GM12878 (cell line): ENCODE data around the gene NEK7. TPM values are rescaled to one million over a fixed set of nuclear protein-coding genes. Genes with fewer than 3 reads are reported as not detected.

Experiments
- ATAC-seq: fragments of 200-7000 bp; cut with Tn5 transposase; 3 replicates; pipeline ENCODE4 v1.9.1; 2020; ENCODE audit warnings: mild to moderate bottlenecking, moderate library complexity
- BruUV-seq: library from RNA; stranded (reverse); fragments of 400-500 nt; replicated peaks from 2 replicates; lab custom pipeline; 2021; lab: Mats Ljungman, UMichigan
- CTCF ChIA-PET: fragments of 300-600 bp; sonication (Branson Sonifier 250); formaldehyde crosslinking; extraction: SDS; loops from one replicate; lab custom pipeline; 2021; ENCODE audit warnings: inconsistent platforms; lab: Yijun Ruan, JAX
- POLR2A ChIA-PET: fragments of 350-600 bp; formaldehyde crosslinking; extraction: SDS; loops from one replicate; lab custom pipeline; 2021; ENCODE audit warnings: inconsistent platforms; lab: Charles Lee
- RAD21 ChIA-PET: fragments of 300-600 bp; sonication (Branson Sonifier 250); formaldehyde crosslinking; loops from one replicate; lab custom pipeline; 2023; ENCODE audit warnings: antibody characterized with exemption; ENCODE audit not compliant: unreplicated experiment; lab: Charles Lee
- SMC1A ChIA-PET: fragments of 300-600 bp; sonication (Branson Sonifier 250); formaldehyde crosslinking; loops from one replicate; lab custom pipeline; 2023; ENCODE audit not compliant: unreplicated experiment, uncharacterized antibody; lab: Charles Lee
- DNase-seq: peaks from one replicate; pipeline ENCODE4 v3.0.0-alpha.2; 2011; ENCODE audit warnings: low read depth, low spot score
- FAIRE-seq: peaks from 3 replicates; lab custom pipeline; 2011; peaks lifted over from hg19 to GRCh38; lab: Jason Lieb, UNC
- H2AFZ ChIP-seq: 2 replicates; pipeline ENCODE4 v1.6.0; 2011; ENCODE audit warnings: low read depth, low read length, control low read depth; ENCODE audit not compliant: control insufficient read depth
- H3K27ac ChIP-seq: 2 replicates; pipeline ENCODE4 v1.5.1; 2011; ENCODE audit warnings: control low read depth; ENCODE audit not compliant: control insufficient read depth, insufficient read depth
- H3K27me3 ChIP-seq, 2 experiments: replicated peaks in 1 of 2; 2 replicates each; pipeline versions ENCODE4 v1.6.0 to v1.6.1; 2011; ENCODE audit warnings: low read length in 1 of 2; ENCODE audit not compliant: control insufficient read depth in 2 of 2, insufficient read depth in 2 of 2
- H3K36me3 ChIP-seq, 2 experiments: 2 replicates each; pipeline ENCODE4 v1.5.1; 2011; ENCODE audit warnings: low read length in 1 of 2; ENCODE audit not compliant: control insufficient read depth in 2 of 2, insufficient read depth in 2 of 2
- H3K4me1 ChIP-seq: 2 replicates; pipeline ENCODE4 v1.6.1; 2011; ENCODE audit warnings: mild to moderate bottlenecking, low read length, moderate library complexity, mixed read lengths; ENCODE audit not compliant: control insufficient read depth, insufficient read depth
- H3K4me2 ChIP-seq: 2 replicates; pipeline ENCODE4 v1.6.0; 2011; ENCODE audit warnings: control low read depth; ENCODE audit not compliant: control insufficient read depth, insufficient read depth
- H3K4me3 ChIP-seq: fragments of 200-600 bp; sonication (generic); 2 replicates; pipeline ENCODE4 v1.5.1; 2016
- H3K79me2 ChIP-seq: 2 replicates; pipeline ENCODE4 v1.6.0; 2011; ENCODE audit warnings: low read length; ENCODE audit not compliant: control insufficient read depth, insufficient read depth
- H3K9ac ChIP-seq: 2 replicates; pipeline ENCODE4 v1.8.0; 2011; ENCODE audit warnings: low read length, control low read depth, mixed read lengths; ENCODE audit not compliant: control insufficient read depth, insufficient read depth
- H3K9me3 ChIP-seq: replicated peaks from 3 replicates; pipeline ENCODE4 v1.5.1; 2011; ENCODE audit warnings: mild to moderate bottlenecking, low read length; ENCODE audit not compliant: control insufficient read depth, insufficient read depth
- H4K20me1 ChIP-seq: 2 replicates; pipeline ENCODE4 v1.6.0; 2011; ENCODE audit not compliant: control insufficient read depth, insufficient read depth
- ASH2L ChIP-seq: fragments of 300-600, 200-600 bp; sonication (generic); IDR thresholded peaks from 2 replicates; pipeline ENCODE4 v1.6.1; 2017; ENCODE audit warnings: low read depth, mild to moderate bottlenecking, borderline replicate concordance
- CREB1 ChIP-seq: IDR thresholded peaks from 2 replicates; pipeline ENCODE4 v1.6.1; 2012; ENCODE audit warnings: low read depth, mild to moderate bottlenecking, inconsistent platforms
- CREM ChIP-seq: IDR thresholded peaks from 2 replicates; pipeline ENCODE4 v1.6.1; 2014; ENCODE audit warnings: antibody characterized with exemption, low read depth
- CTCF ChIP-seq, 3 experiments: IDR thresholded peaks in 2 of 3; conservative IDR thresholded peaks in 1 of 3; 2 replicates each; pipeline ENCODE4 v1.5.1; 2011; ENCODE audit warnings: low read depth in 3 of 3, low read length in 3 of 3, mild to moderate bottlenecking in 3 of 3, control low read depth in 2 of 3, moderate library complexity in 2 of 3, inconsistent platforms in 1 of 3, mixed read lengths in 1 of 3; ENCODE audit not compliant: control insufficient read depth in 2 of 3, insufficient read depth in 1 of 3; ENCODE audit errors: extremely low read depth in 1 of 3
- HDGF ChIP-seq: fragments of 450-650 bp; IDR thresholded peaks from 2 replicates; pipeline ENCODE4 v1.6.1; 2016; ENCODE audit warnings: antibody characterized with exemption
- MEF2B ChIP-seq: fragments of 450-650 bp; IDR thresholded peaks from 2 replicates; pipeline ENCODE4 v1.6.1; 2018; ENCODE audit warnings: mild to moderate bottlenecking, moderate library complexity; ENCODE audit not compliant: partially characterized antibody, poor library complexity, severe bottlenecking
- MYB ChIP-seq: fragments of 150-350 bp; IDR thresholded peaks from 2 replicates; pipeline ENCODE4 v1.6.1; 2014; ENCODE audit warnings: mild to moderate bottlenecking, low read depth, low read length, borderline replicate concordance
- NBN ChIP-seq: fragments of 450-650 bp; IDR thresholded peaks from 2 replicates; pipeline ENCODE4 v1.6.1; 2016
- NFIC ChIP-seq: IDR thresholded peaks from 2 replicates; pipeline ENCODE4 v1.6.1; 2012; ENCODE audit warnings: low read depth, mild to moderate bottlenecking, inconsistent platforms, low read length, moderate library complexity
- NFXL1 ChIP-seq: fragments of 450-650 bp; IDR thresholded peaks from 2 replicates; pipeline ENCODE4 v1.6.1; 2017; ENCODE audit warnings: antibody characterized with exemption, mild to moderate bottlenecking, borderline replicate concordance
- NR2C1 ChIP-seq: fragments of 450-650 bp; IDR thresholded peaks from 2 replicates; pipeline ENCODE4 v1.6.1; 2017; ENCODE audit warnings: antibody characterized with exemption, mild to moderate bottlenecking, moderate library complexity
- NRF1 ChIP-seq: conservative IDR thresholded peaks from 2 replicates; pipeline ENCODE4 v1.6.1; 2011; ENCODE audit warnings: mild to moderate bottlenecking, low read depth, low read length, improper control_type of control experiment
- RCOR1 ChIP-seq: conservative IDR thresholded peaks from 2 replicates; pipeline ENCODE4 v1.6.1; 2012; ENCODE audit warnings: low read depth, low read length, improper control_type of control experiment
- RUNX3 ChIP-seq: IDR thresholded peaks from 2 replicates; pipeline ENCODE4 v1.6.1; 2012; ENCODE audit warnings: low read length, inconsistent platforms
- SMC3 ChIP-seq: IDR thresholded peaks from 2 replicates; pipeline ENCODE4 v1.6.1; 2011; ENCODE audit warnings: low read length, improper control_type of control experiment, borderline replicate concordance
- SPI1 ChIP-seq: IDR thresholded peaks from 2 replicates; pipeline ENCODE4 v1.6.1; 2011; ENCODE audit warnings: low read depth, mild to moderate bottlenecking, low read length, moderate library complexity, borderline replicate concordance; ENCODE audit not compliant: insufficient read depth
- SREBF1 ChIP-seq: IDR thresholded peaks from 2 replicates; pipeline ENCODE4 v1.6.1; 2012; ENCODE audit warnings: mild to moderate bottlenecking, low read length
- WRNIP1 ChIP-seq: IDR thresholded peaks from 2 replicates; pipeline ENCODE4 v1.6.1; 2011; ENCODE audit warnings: low read depth, low read length, improper control_type of control experiment, borderline replicate concordance
- WGBS: methylation state at CpG from one replicate; pipeline ENCODE4 v1.1.6; 2016; ENCODE audit warnings: low lambda C conversion rate; ENCODE audit not compliant: insufficient replicate concordance, insufficient coverage; ENCODE audit errors: missing lambda C conversion rate; 5-methylcytosine and 5-hydroxymethylcytosine counted together
- in situ Hi-C: fragments of 300-500 bp; cut with MboI; formaldehyde crosslinking; loops from 9 replicates; pipeline ENCODE4 v1.14.3; 2018; ENCODE audit warnings: mixed read lengths
- intact Hi-C: fragments of 100-400 bp; cut with micrococcal nuclease; formaldehyde crosslinking; loops from one replicate; pipeline ENCODE4 v1.14.2; 2022; ENCODE audit not compliant: unreplicated experiment
- polyA plus RNA-seq, 11 experiments: library from polyadenylated mRNA; depleted of rRNA in 4 of 11; unstranded in 6 of 11; stranded (reverse) in 5 of 11; fragments of >200 nt; fragmentation: Nextera tagmentation in 4 of 11; fragmentation: Illumina TruSeq in 1 of 11; extraction: Ambion mirVana in 4 of 11; extraction: Trizol in 1 of 11; gene quantifications; 1 replicate in 1 of 11; 2 replicates in 10 of 11; pipeline versions ENCODE4 v1.2.1 to v1.2.3, GENCODE V29; 2011 to 2016; ENCODE audit warnings: inconsistent platforms in 2 of 11, missing spikeins in 2 of 11, low read depth in 1 of 11
- total RNA-seq, 4 experiments: library from RNA; depleted of rRNA in 3 of 4; stranded (reverse); fragments of >200 nt in 3 of 4; fragmentation: Illumina TruSeq in 1 of 4; extraction: Trizol in 1 of 4; gene quantifications; 2 replicates each; pipeline versions ENCODE4 v1.2.1 to v1.2.3, GENCODE V29; 2013 to 2021
- TF ChIP-seq, protein P1 (sequence below): fragments of 450-650 bp; IDR thresholded peaks from 2 replicates; pipeline ENCODE4 v1.6.1; 2017; ENCODE audit warnings: mild to moderate bottlenecking
- TF ChIP-seq, protein P2 (sequence below): IDR thresholded peaks from 2 replicates; pipeline ENCODE4 v1.6.1; 2011; ENCODE audit warnings: mild to moderate bottlenecking, low read depth, low read length, moderate library complexity; ENCODE audit not compliant: insufficient replicate concordance

The NEK7 gene
- total and polyA plus RNA-seq, 10 of the 15 experiments (the other 5 are each of a cell fraction or from before 2014, with no cell fraction given) = 9.4 to 77.7 (median 24.0) TPM

DNA sequence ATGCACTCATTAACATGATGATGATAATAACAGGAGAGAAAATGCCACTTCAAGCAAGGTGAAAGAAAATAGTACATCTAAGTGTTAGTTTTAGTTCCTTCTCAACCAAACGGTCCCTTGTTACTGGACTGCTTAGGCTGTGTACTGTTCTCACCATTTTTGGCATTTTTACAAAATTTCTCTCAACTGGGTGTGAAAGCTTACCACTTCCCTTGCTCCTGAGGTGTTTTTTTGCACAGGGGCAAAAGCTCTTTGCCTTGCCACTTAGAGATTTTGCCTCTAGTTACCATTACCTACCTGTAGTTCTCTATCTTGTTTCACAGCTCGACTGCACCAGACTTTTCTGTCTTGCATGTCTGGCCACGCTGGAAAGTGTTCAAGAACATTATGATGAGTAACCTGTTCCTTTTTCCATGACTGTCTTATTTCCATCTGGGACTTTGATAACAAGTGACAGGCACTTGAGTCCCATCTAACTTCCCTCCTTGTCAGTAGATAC, 10.7 kb downstream of the NEK7 start:
- intact Hi-C loops = no loop called here
- FAIRE-seq (no peak), DNase-seq (peak; percentile 85)
- TF ChIP-seq, protein P1, sequence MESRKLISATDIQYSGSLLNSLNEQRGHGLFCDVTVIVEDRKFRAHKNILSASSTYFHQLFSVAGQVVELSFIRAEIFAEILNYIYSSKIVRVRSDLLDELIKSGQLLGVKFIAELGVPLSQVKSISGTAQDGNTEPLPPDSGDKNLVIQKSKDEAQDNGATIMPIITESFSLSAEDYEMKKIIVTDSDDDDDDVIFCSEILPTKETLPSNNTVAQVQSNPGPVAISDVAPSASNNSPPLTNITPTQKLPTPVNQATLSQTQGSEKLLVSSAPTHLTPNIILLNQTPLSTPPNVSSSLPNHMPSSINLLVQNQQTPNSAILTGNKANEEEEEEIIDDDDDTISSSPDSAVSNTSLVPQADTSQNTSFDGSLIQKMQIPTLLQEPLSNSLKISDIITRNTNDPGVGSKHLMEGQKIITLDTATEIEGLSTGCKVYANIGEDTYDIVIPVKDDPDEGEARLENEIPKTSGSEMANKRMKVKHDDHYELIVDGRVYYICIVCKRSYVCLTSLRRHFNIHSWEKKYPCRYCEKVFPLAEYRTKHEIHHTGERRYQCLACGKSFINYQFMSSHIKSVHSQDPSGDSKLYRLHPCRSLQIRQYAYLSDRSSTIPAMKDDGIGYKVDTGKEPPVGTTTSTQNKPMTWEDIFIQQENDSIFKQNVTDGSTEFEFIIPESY = no peak; the same call in 1 of the 2 replicates
- TF ChIP-seq SPI1 (0 out of 2 replicates have a peak, but pooled peaks have one; percentile 22), NR2C1 (no peak), RUNX3 (0 out of 2 replicates have a peak, but pooled peaks have one; percentile 22), WRNIP1 (no peak), MEF2B (peak; percentile 77), NFXL1 (no peak), MYB (0 out of 2 replicates have a peak, but pooled peaks have one; percentile 44), CREB1 (no peak), RCOR1 (no peak; the same call in 1 of the 2 replicates), NRF1 (no peak), HDGF (no peak), SREBF1 (peak; percentile 17; the same call in 1 of the 2 replicates), ASH2L (no peak), SMC3 (no peak), CREM (no peak), NFIC (no peak), NBN (peak; percentile 88), CTCF (IDR thresholded peaks at IDR 0.05 in 2 of 3, conservative IDR thresholded peaks at IDR 0.05 in 1 of 3; ENCODE audit: control insufficient read depth in 2 of 3, extremely low read depth in 1 of 3, insufficient read depth in 1 of 3, low read depth in 3 of 3, low read length in 3 of 3) (no peak)
- TF ChIP-seq, protein P2, sequence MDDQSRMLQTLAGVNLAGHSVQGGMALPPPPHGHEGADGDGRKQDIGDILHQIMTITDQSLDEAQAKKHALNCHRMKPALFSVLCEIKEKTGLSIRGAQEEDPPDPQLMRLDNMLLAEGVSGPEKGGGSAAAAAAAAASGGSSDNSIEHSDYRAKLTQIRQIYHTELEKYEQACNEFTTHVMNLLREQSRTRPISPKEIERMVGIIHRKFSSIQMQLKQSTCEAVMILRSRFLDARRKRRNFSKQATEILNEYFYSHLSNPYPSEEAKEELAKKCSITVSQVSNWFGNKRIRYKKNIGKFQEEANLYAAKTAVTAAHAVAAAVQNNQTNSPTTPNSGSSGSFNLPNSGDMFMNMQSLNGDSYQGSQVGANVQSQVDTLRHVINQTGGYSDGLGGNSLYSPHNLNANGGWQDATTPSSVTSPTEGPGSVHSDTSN = no peak

More for the DNA sequence above, 10.7 kb downstream of the NEK7 start:
- Histone ChIP-seq H3K36me3 (no peaks in the 10 kb centered on the region; a peak in 1 of 4 replicates), H4K20me1 (no peaks in the 10 kb centered on the region), H3K9ac (peak overlapping the region; percentile 15; the same call in 1 of the 2 replicates), H3K4me3 (peak overlapping the region; percentile 57), H3K79me2 (peaks cover 86% of the 10 kb centered on the region), H3K4me1 (peaks cover 47% of the 10 kb centered on the region), H3K27me3 (no peaks in the 10 kb centered on the region), H3K4me2 (peak overlapping the region; percentile 84), H3K9me3 (no peaks in the 10 kb centered on the region; the same call in 2 of the 3 replicates), H3K27ac (peak overlapping the region; percentile 59), H2AFZ (no peak overlapping the region)
- in situ Hi-C loops = loop anchor here (10.0 kb wide), 1 partner anchor 507 kb away; no protein-coding TSS in a partner anchor
- ChIA-PET POLR2A (interaction anchor here (0.6 to 3.4 kb wide), 5 partner anchors 9 to 489 kb away, joined by 3 to 17 read pairs (median 4); no protein-coding TSS in a partner anchor), RAD21 (interaction anchor here (0.6 to 2.0 kb wide), 8 partner anchors 9 to 489 kb away, joined by 3 to 14 read pairs (median 5); partner anchors contain the start of gene NEK7), SMC1A (interaction anchor here (0.7 to 6.1 kb wide), 12 partner anchors 8 to 191 kb away, joined by 3 to 44 read pairs (median 4); no protein-coding TSS in a partner anchor), CTCF (interaction anchor here (0.8 to 3.4 kb wide), 6 partner anchors 9 to 32 kb away, joined by 3 to 18 read pairs (median 4); partner anchors contain the start of gene NEK7)
- no TSS peak for BruUV-seq
- WGBS = 4% methylated on average over 3 of the region's 3 CpGs
- peak; percentile 80 for ATAC-seq
